Astrocyte (in vitro differentiated cells and primary cell): ENCODE data around the gene LRRC4C. TPM values are rescaled to one million over a fixed set of nuclear protein-coding genes. Genes with fewer than 3 reads are reported as not detected.

Experiments used
- DNase-seq: peaks from one replicate; pipeline ENCODE4 v3.0.0-alpha.2; 2010; ENCODE audit warnings: low read depth
- FAIRE-seq: peaks from 2 replicates; lab custom pipeline; 2011; peaks lifted over from hg19 to GRCh38; lab: Jason Lieb, UNC
- H2AFZ ChIP-seq: 2 replicates; pipeline ENCODE4 v1.6.0; 2012; ENCODE audit warnings: low read depth, low read length, inconsistent platforms
- H3K27ac ChIP-seq: 2 replicates; pipeline ENCODE4 v1.5.1; 2011; ENCODE audit warnings: low read depth, low read length, inconsistent platforms
- H3K27me3 ChIP-seq: 2 replicates; pipeline ENCODE4 v1.6.0; 2011; ENCODE audit warnings: low read length, inconsistent platforms; ENCODE audit not compliant: insufficient read depth
- H3K36me3 ChIP-seq: 2 replicates; pipeline ENCODE4 v1.5.1; 2011; ENCODE audit warnings: low read length, inconsistent platforms; ENCODE audit not compliant: insufficient read depth
- H3K4me1 ChIP-seq: 2 replicates; pipeline ENCODE4 v1.5.1; 2011; ENCODE audit warnings: low read length, inconsistent platforms; ENCODE audit not compliant: insufficient read depth
- H3K4me2 ChIP-seq: 2 replicates; pipeline ENCODE4 v1.6.0; 2012; ENCODE audit warnings: low read length, inconsistent platforms
- H3K4me3 ChIP-seq: 2 replicates; pipeline ENCODE4 v1.5.1; 2011; ENCODE audit warnings: low read depth, mild to moderate bottlenecking, low read length, inconsistent platforms; ENCODE audit not compliant: insufficient read depth
- H3K79me2 ChIP-seq: 2 replicates; pipeline ENCODE4 v1.6.0; 2012; ENCODE audit warnings: mild to moderate bottlenecking, low read length, inconsistent platforms; ENCODE audit not compliant: insufficient read depth
- H3K9ac ChIP-seq: 2 replicates; pipeline ENCODE4 v1.6.0; 2012; ENCODE audit warnings: mild to moderate bottlenecking, low read length, inconsistent platforms
- H3K9me3 ChIP-seq: 2 replicates; pipeline ENCODE4 v1.5.1; 2012; ENCODE audit warnings: low read depth, mild to moderate bottlenecking, low read length, inconsistent platforms; ENCODE audit not compliant: insufficient read depth
- H4K20me1 ChIP-seq: 2 replicates; pipeline ENCODE4 v1.6.0; 2012; ENCODE audit warnings: low read length, inconsistent platforms; ENCODE audit not compliant: insufficient read depth
- H3K27ac Mint-ChIP-seq: one replicate; pipeline ENCODE4 v1.8.0; 2021; ENCODE audit warnings: mild to moderate bottlenecking, mixed read lengths; ENCODE audit not compliant: unreplicated experiment
- H3K27me3 Mint-ChIP-seq: one replicate; pipeline ENCODE4 v1.8.0; 2021; ENCODE audit warnings: low read depth, mixed read lengths; ENCODE audit not compliant: unreplicated experiment
- H3K36me3 Mint-ChIP-seq: one replicate; pipeline ENCODE4 v1.8.0; 2021; ENCODE audit warnings: low read depth, mixed read lengths; ENCODE audit not compliant: unreplicated experiment
- H3K4me1 Mint-ChIP-seq: one replicate; pipeline ENCODE4 v1.8.0; 2021; ENCODE audit warnings: low read depth, mixed read lengths; ENCODE audit not compliant: unreplicated experiment
- H3K4me3 Mint-ChIP-seq: one replicate; pipeline ENCODE4 v1.8.0; 2021; ENCODE audit warnings: mild to moderate bottlenecking, moderate library complexity, mixed read lengths; ENCODE audit not compliant: unreplicated experiment
- H3K9me3 Mint-ChIP-seq: one replicate; pipeline ENCODE4 v1.8.0; 2021; ENCODE audit warnings: mild to moderate bottlenecking, mixed read lengths; ENCODE audit not compliant: unreplicated experiment
- EZH2 ChIP-seq: IDR thresholded peaks from 2 replicates; pipeline ENCODE4 v1.6.1; 2012; ENCODE audit warnings: mild to moderate bottlenecking, low read length, inconsistent platforms; ENCODE audit not compliant: insufficient read depth
- total RNA-seq: library from RNA; stranded (reverse); gene quantifications from 2 replicates; pipeline ENCODE4 v1.2.1, GENCODE V29; 2021
- TF ChIP-seq, protein P1 (sequence below): IDR thresholded peaks from 2 replicates; pipeline ENCODE4 v1.5.1; 2011; ENCODE audit warnings: low read depth, mild to moderate bottlenecking, inconsistent platforms, low read length, moderate library complexity; ENCODE audit not compliant: insufficient read depth

Gene LRRC4C
- total RNA-seq, 1 donor from 2014 or later: 9.0 TPM

DNA sequence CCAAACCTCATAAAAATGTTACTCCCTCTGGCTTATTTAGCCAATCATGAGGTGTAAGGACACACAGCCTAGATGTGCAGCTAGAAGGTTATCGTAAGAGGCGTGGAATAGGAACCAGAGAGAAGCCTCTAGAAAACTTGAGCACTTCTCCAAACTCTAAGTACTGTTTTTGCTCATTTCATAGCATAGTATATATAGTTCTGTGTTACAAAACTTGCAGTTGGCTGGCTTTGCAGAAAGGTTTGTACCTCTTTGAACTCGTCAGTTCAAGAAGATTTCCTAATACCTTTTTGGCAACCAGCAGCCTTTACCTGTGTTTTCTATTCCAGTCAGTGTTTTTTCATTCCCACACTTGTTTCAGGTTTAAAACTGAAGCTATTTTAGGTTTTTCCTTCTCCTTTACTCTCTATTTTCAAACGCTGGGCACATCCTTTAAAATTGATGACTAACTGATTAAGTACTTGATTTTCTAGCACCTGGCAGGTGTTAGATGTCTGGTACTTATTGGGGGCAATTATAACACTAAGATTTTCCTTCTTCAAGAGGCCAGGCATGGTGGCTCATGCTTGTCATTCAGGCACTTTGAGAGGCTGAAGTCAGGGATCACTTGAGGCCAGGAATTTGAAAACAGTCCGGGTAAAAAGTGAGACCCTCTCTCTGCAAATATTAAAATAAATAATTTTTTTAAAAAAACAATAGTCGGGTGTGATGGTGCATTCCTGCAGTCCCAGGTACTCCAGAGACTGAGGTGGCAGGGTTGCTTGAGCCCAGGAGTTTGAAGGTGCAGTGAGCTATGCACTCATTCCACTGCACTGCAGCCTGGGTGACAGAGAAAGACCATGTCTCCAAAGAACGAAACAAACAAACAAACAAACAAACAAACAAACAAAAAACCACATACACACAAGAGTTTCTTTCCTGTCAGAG lies 125.2 kb downstream of the LRRC4C start:
- H2AFZ ChIP-seq: no peak overlapping the region
- no peak for TF ChIP-seq EZH2
- TF ChIP-seq, protein P1, sequence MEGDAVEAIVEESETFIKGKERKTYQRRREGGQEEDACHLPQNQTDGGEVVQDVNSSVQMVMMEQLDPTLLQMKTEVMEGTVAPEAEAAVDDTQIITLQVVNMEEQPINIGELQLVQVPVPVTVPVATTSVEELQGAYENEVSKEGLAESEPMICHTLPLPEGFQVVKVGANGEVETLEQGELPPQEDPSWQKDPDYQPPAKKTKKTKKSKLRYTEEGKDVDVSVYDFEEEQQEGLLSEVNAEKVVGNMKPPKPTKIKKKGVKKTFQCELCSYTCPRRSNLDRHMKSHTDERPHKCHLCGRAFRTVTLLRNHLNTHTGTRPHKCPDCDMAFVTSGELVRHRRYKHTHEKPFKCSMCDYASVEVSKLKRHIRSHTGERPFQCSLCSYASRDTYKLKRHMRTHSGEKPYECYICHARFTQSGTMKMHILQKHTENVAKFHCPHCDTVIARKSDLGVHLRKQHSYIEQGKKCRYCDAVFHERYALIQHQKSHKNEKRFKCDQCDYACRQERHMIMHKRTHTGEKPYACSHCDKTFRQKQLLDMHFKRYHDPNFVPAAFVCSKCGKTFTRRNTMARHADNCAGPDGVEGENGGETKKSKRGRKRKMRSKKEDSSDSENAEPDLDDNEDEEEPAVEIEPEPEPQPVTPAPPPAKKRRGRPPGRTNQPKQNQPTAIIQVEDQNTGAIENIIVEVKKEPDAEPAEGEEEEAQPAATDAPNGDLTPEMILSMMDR: no peak
- H3K4me1 Mint-ChIP-seq: no peaks in the 10 kb centered on the region
- H3K27me3 ChIP-seq: no peaks in the 10 kb centered on the region
- no peaks in the 10 kb centered on the region for H3K9me3 Mint-ChIP-seq
- H3K4me3 ChIP-seq: no peak overlapping the region
- H3K36me3 ChIP-seq: no peaks in the 10 kb centered on the region
- H4K20me1 ChIP-seq: no peaks in the 10 kb centered on the region
- DNase-seq: no peak
- H3K9ac ChIP-seq: no peak overlapping the region
- H3K27ac ChIP-seq: no peak overlapping the region
- H3K9me3 ChIP-seq: no peaks in the 10 kb centered on the region
- no peaks in the 10 kb centered on the region for H3K36me3 Mint-ChIP-seq
- H3K79me2 ChIP-seq: no peaks in the 10 kb centered on the region
- H3K4me3 Mint-ChIP-seq: no peak overlapping the region
- H3K4me1 ChIP-seq: no peaks in the 10 kb centered on the region
- no peaks in the 10 kb centered on the region for H3K27me3 Mint-ChIP-seq
- FAIRE-seq: no peak
- H3K27ac Mint-ChIP-seq: no peak overlapping the region
- no peak overlapping the region for H3K4me2 ChIP-seq

GRCh38 chr11:41333357-41333756 lies 126.1 kb downstream of the LRRC4C start:
- Mint-ChIP-seq H3K27ac (no peak overlapping the region), H3K27me3 (no peaks in the 10 kb centered on the region), H3K36me3 (no peaks in the 10 kb centered on the region), H3K9me3 (no peaks in the 10 kb centered on the region), H3K4me3 (no peak overlapping the region), H3K4me1 (peaks cover 8% of the 10 kb centered on the region)
- Histone ChIP-seq H3K27me3 (no peaks in the 10 kb centered on the region), H3K9ac (no peak overlapping the region), H3K4me2 (no peak overlapping the region), H3K79me2 (no peaks in the 10 kb centered on the region), H3K27ac (no peak overlapping the region), H3K4me3 (no peak overlapping the region), H3K36me3 (no peaks in the 10 kb centered on the region), H3K9me3 (no peaks in the 10 kb centered on the region), H3K4me1 (no peaks in the 10 kb centered on the region), H4K20me1 (no peaks in the 10 kb centered on the region), H2AFZ (no peak overlapping the region)
- TF ChIP-seq, protein P1: no peak
- TF ChIP-seq EZH2: no peak
- no peak for FAIRE-seq
- DNase-seq: no peak

- FAIRE-seq: no peak
These were observed 131.1 kb downstream of the LRRC4C start for GRCh38 chr11:41328324-41328723.

More at GRCh38 chr11:41328324-41328723, 131.1 kb downstream of the LRRC4C start:
- Histone ChIP-seq H3K4me2 (no peak overlapping the region), H2AFZ (no peak overlapping the region), H3K9me3 (no peaks in the 10 kb centered on the region), H3K4me1 (no peaks in the 10 kb centered on the region), H3K36me3 (no peaks in the 10 kb centered on the region), H3K79me2 (no peaks in the 10 kb centered on the region), H3K9ac (no peak overlapping the region), H3K27me3 (no peaks in the 10 kb centered on the region), H3K27ac (no peak overlapping the region), H4K20me1 (no peaks in the 10 kb centered on the region), H3K4me3 (no peak overlapping the region)
- no peaks in the 10 kb centered on the region for H3K27me3 Mint-ChIP-seq
- TF ChIP-seq, protein P1: no peak
- no peak for TF ChIP-seq EZH2
- no peak overlapping the region for H3K27ac Mint-ChIP-seq
- no peak overlapping the region for H3K4me3 Mint-ChIP-seq
- peaks cover 10% of the 10 kb centered on the region for H3K4me1 Mint-ChIP-seq
- no peaks in the 10 kb centered on the region for H3K36me3 Mint-ChIP-seq
- DNase-seq: no peak
- H3K9me3 Mint-ChIP-seq: no peaks in the 10 kb centered on the region
